IMR-90 (cell line): ENCODE results near the gene ASTN2. TPM values are rescaled to one million over a fixed set of nuclear protein-coding genes. Genes with fewer than 3 reads are reported as not detected.

Experiments
- ATAC-seq: fragments of 200-7000 bp; cut with Tn5 transposase; 2 replicates; pipeline ENCODE4 v1.9.1; 2020; ENCODE audit warnings: low read depth, mild to moderate bottlenecking, moderate library complexity
- BruUV-seq: library from RNA; stranded (reverse); fragments of 400-500 nt; replicated peaks from 2 replicates; lab custom pipeline; 2021; lab: Mats Ljungman, UMichigan
- CTCF ChIA-PET: fragments of 300-600 bp; formaldehyde crosslinking; extraction: SDS; loops from one replicate; lab custom pipeline; 2021; ENCODE audit warnings: antibody characterized with exemption; lab: Yijun Ruan, JAX
- POLR2A ChIA-PET: fragments of 300-600 bp; sonication (Branson Sonifier 250); formaldehyde crosslinking; loops from one replicate; lab custom pipeline; 2022; ENCODE audit warnings: antibody characterized with exemption; ENCODE audit not compliant: unreplicated experiment; lab: Charles Lee
- DNase-seq: peaks from one replicate; pipeline ENCODE4 v3.0.0; 2013
- H2AFZ ChIP-seq: replicated peaks from 2 replicates; pipeline ENCODE3; 2013; ENCODE audit warnings: low read length, mild to moderate bottlenecking; ENCODE audit not compliant: poor library complexity
- H2AK5ac ChIP-seq: 2 replicates; pipeline ENCODE4 v1.6.1; 2013; ENCODE audit warnings: low read depth, low read length, inconsistent platforms
- H2AK9ac ChIP-seq: replicated peaks from 2 replicates; pipeline ENCODE3; 2013; ENCODE audit warnings: mild to moderate bottlenecking, low read depth, low read length, moderate library complexity; ENCODE audit not compliant: poor library complexity
- H2BK120ac ChIP-seq: 2 replicates; pipeline ENCODE4 v1.6.1; 2013; ENCODE audit warnings: low read depth, low read length, inconsistent platforms
- H2BK15ac ChIP-seq: 3 replicates; pipeline ENCODE4 v1.6.1; 2013; ENCODE audit warnings: low read depth, low read length, inconsistent platforms
- H2BK20ac ChIP-seq: 2 replicates; pipeline ENCODE4 v1.6.1; 2013; ENCODE audit warnings: low read depth, mild to moderate bottlenecking, inconsistent platforms, low read length, moderate library complexity
- H2BK5ac ChIP-seq: 2 replicates; pipeline ENCODE4 v1.6.1; 2013; ENCODE audit warnings: mild to moderate bottlenecking, low read depth, low read length, inconsistent platforms; ENCODE audit not compliant: poor library complexity, severe bottlenecking
- H3K14ac ChIP-seq: replicated peaks from 2 replicates; pipeline ENCODE4 v1.6.1; 2013; ENCODE audit warnings: low read depth, low read length, inconsistent platforms
- H3K18ac ChIP-seq: 2 replicates; pipeline ENCODE4 v1.6.1; 2013; ENCODE audit warnings: low read depth, low read length, control low read depth
- H3K23ac ChIP-seq: 2 replicates; pipeline ENCODE4 v1.6.1; 2013; ENCODE audit warnings: low read depth, low read length, inconsistent platforms
- H3K27ac ChIP-seq: 2 replicates; pipeline ENCODE4 v1.5.1; 2013; ENCODE audit warnings: mild to moderate bottlenecking, control low read depth, low read length; ENCODE audit not compliant: insufficient read depth
- H3K27me3 ChIP-seq: 2 replicates; pipeline ENCODE4 v1.6.1; 2013; ENCODE audit warnings: low read length; ENCODE audit not compliant: control insufficient read depth, insufficient read depth
- H3K36me3 ChIP-seq: 2 replicates; pipeline ENCODE4 v1.6.1; 2013; ENCODE audit warnings: low read length, mixed read lengths; ENCODE audit not compliant: control insufficient read depth, insufficient read depth
- H3K4ac ChIP-seq: 2 replicates; pipeline ENCODE4 v1.6.1; 2013; ENCODE audit warnings: low read depth, low read length, inconsistent platforms
- H3K4me1 ChIP-seq: 2 replicates; pipeline ENCODE4 v1.6.1; 2013; ENCODE audit warnings: low read length, mixed read lengths; ENCODE audit not compliant: control insufficient read depth, insufficient read depth
- H3K4me2 ChIP-seq: 2 replicates; pipeline ENCODE4 v1.6.1; 2013; ENCODE audit warnings: low read depth, mild to moderate bottlenecking, control low read depth, low read length, moderate library complexity
- H3K4me3 ChIP-seq: 2 replicates; pipeline ENCODE4 v1.5.1; 2013; ENCODE audit warnings: low read depth, mild to moderate bottlenecking, control low read depth, low read length, moderate library complexity; ENCODE audit not compliant: insufficient read depth
- H3K56ac ChIP-seq: 2 replicates; pipeline ENCODE4 v1.6.1; 2013; ENCODE audit warnings: low read length, inconsistent platforms; ENCODE audit not compliant: insufficient read depth; ENCODE audit errors: extremely low read depth
- H3K79me1 ChIP-seq, 2 experiments: 2 replicates each; pipeline ENCODE4 v1.6.1; 2013; ENCODE audit warnings: low read length in 2 of 2, inconsistent platforms in 1 of 2, low read depth in 1 of 2
- H3K9ac ChIP-seq: 2 replicates; pipeline ENCODE4 v1.6.1; 2013; ENCODE audit warnings: low read depth, low read length, control low read depth
- H3K9me1 ChIP-seq: 2 replicates; pipeline ENCODE4 v1.6.1; 2013; ENCODE audit warnings: low read length, inconsistent platforms; ENCODE audit not compliant: insufficient read depth
- H3K9me3 ChIP-seq: 2 replicates; pipeline ENCODE4 v1.6.1; 2013; ENCODE audit warnings: low read length; ENCODE audit not compliant: control insufficient read depth, insufficient read depth
- H4K20me1 ChIP-seq: 2 replicates; pipeline ENCODE4 v1.6.1; 2013; ENCODE audit warnings: low read length, inconsistent platforms; ENCODE audit not compliant: insufficient read depth
- H4K5ac ChIP-seq: 2 replicates; pipeline ENCODE4 v1.6.1; 2013; ENCODE audit warnings: mild to moderate bottlenecking, low read depth, low read length, control low read depth
- H4K8ac ChIP-seq, 2 experiments: 2 replicates each; pipeline ENCODE4 v1.6.1; 2013; ENCODE audit warnings: low read depth in 2 of 2, low read length in 2 of 2, control low read depth in 1 of 2, inconsistent platforms in 1 of 2
- H4K91ac ChIP-seq: 2 replicates; pipeline ENCODE4 v1.6.1; 2013; ENCODE audit warnings: low read depth, low read length, inconsistent platforms; ENCODE audit not compliant: insufficient read depth
- BHLHE40 ChIP-seq: fragments of 150-350 bp; IDR thresholded peaks from 2 replicates; pipeline ENCODE4 v1.6.1; 2016; ENCODE audit warnings: mild to moderate bottlenecking, low read depth, low read length
- CEBPB ChIP-seq: IDR thresholded peaks from 2 replicates; pipeline ENCODE4 v1.6.1; 2012; ENCODE audit warnings: low read depth, low read length, improper control_type of control experiment
- CTCF ChIP-seq: conservative IDR thresholded peaks from 2 replicates; pipeline ENCODE4 v1.5.1; 2012; ENCODE audit warnings: mild to moderate bottlenecking, low read depth, low read length, improper control_type of control experiment
- ELK1 ChIP-seq: fragments of 150-350 bp; IDR thresholded peaks from 2 replicates; pipeline ENCODE4 v1.6.1; 2016; ENCODE audit warnings: low read depth, mild to moderate bottlenecking, low read length, moderate library complexity, borderline replicate concordance
- MAFK ChIP-seq: IDR thresholded peaks from 2 replicates; pipeline ENCODE4 v1.6.1; 2012; ENCODE audit warnings: low read depth, low read length, improper control_type of control experiment
- MAZ ChIP-seq: IDR thresholded peaks from 2 replicates; pipeline ENCODE4 v1.6.1; 2012; ENCODE audit warnings: low read depth, mild to moderate bottlenecking, low read length, improper control_type of control experiment, moderate library complexity, borderline replicate concordance
- MXI1 ChIP-seq: IDR thresholded peaks from 2 replicates; pipeline ENCODE4 v1.6.1; 2012; ENCODE audit warnings: low read depth, mild to moderate bottlenecking, low read length, moderate library complexity, borderline replicate concordance
- POLR2A ChIP-seq: IDR thresholded peaks from 2 replicates; pipeline ENCODE4 v1.6.1; 2012; ENCODE audit warnings: mild to moderate bottlenecking, low read depth, low read length
- RAD21 ChIP-seq: IDR thresholded peaks from 2 replicates; pipeline ENCODE4 v1.6.1; 2012; ENCODE audit warnings: low read length, improper control_type of control experiment
- RCOR1 ChIP-seq: IDR thresholded peaks from 2 replicates; pipeline ENCODE4 v1.6.1; 2012; ENCODE audit warnings: mild to moderate bottlenecking, low read length, improper control_type of control experiment; ENCODE audit not compliant: insufficient replicate concordance
- RFX5 ChIP-seq: IDR thresholded peaks from 2 replicates; pipeline ENCODE4 v1.8.0; 2012; ENCODE audit warnings: low read depth, mild to moderate bottlenecking, low read length, moderate library complexity
- USF2 ChIP-seq: fragments of 150-350 bp; IDR thresholded peaks from 2 replicates; pipeline ENCODE4 v1.6.1; 2017; ENCODE audit warnings: mild to moderate bottlenecking, antibody characterized with exemption, low read length, low read depth
- WGBS, 2 experiments: methylation state at CpG; one replicate each; pipeline versions ENCODE4 v1.1.5 to v1.1.7; 2013; ENCODE audit warnings: missing lambda C conversion rate in 2 of 2; ENCODE audit not compliant: insufficient read length in 1 of 2; ENCODE audit errors: extremely low coverage in 2 of 2; 5-methylcytosine and 5-hydroxymethylcytosine counted together
- dilution Hi-C: fragments of 300-500 bp; cut with HindIII; formaldehyde crosslinking; loops from one replicate; pipeline ENCODE4 v1.14.3; 2018; ENCODE audit warnings: low sequenced_read_pairs; ENCODE audit not compliant: unreplicated experiment
- in situ Hi-C: fragments of 300-500 bp; cut with MboI; formaldehyde crosslinking; loops from 3 replicates; pipeline ENCODE4 v1.14.3; 2019; ENCODE audit warnings: low sequenced_read_pairs, inconsistent platforms, mixed read lengths
- intact Hi-C: fragments of 100-400 bp; cut with micrococcal nuclease; formaldehyde crosslinking; loops from 2 replicates; pipeline ENCODE4 v1.10.0; 2022
- polyA plus RNA-seq, 3 experiments: library from polyadenylated mRNA; depleted of rRNA; stranded (reverse); fragments of >200 nt; gene quantifications; 2 replicates each; pipeline ENCODE4 v1.2.3, GENCODE V29; 2012; ENCODE audit warnings: low replicate concordance in 1 of 3
- total RNA-seq: library from RNA; depleted of rRNA; stranded (reverse); fragments of >200 nt; gene quantifications from 2 replicates; pipeline ENCODE4 v1.2.3, GENCODE V29; 2012

Gene ASTN2
- total and polyA plus RNA-seq, 2 of the 4 experiments (the other 2 are of a cell fraction), result 3.8 to 6.8 TPM

- H2BK15ac ChIP-seq, result no peak overlapping the region
- H3K4me3 ChIP-seq, result no peak overlapping the region
- no peak overlapping the region for H3K56ac ChIP-seq
- no peak overlapping the region for H2AFZ ChIP-seq
- H3K4me2 ChIP-seq, result no peak overlapping the region
- DNase-seq (no peak), ATAC-seq (no peak)
- peaks cover 3% of the 10 kb centered on the region; the same call in 1 of the 2 replicates for H3K9me3 ChIP-seq
- intact Hi-C loops (no loop called here), dilution Hi-C loops (no loop called here), in situ Hi-C loops (no loop called here)
- no peaks in the 10 kb centered on the region for H3K27me3 ChIP-seq
- H3K4ac ChIP-seq, result no peak overlapping the region
- no peak overlapping the region for H2BK20ac ChIP-seq
- TF ChIP-seq RFX5 (no peak), CTCF (no peak), MXI1 (no peak), POLR2A (no peak), MAFK (no peak), CEBPB (no peak), USF2 (no peak), RCOR1 (no peak), MAZ (no peak), RAD21 (no peak), BHLHE40 (no peak), ELK1 (no peak)
- H3K23ac ChIP-seq, result no peak overlapping the region
- H4K8ac ChIP-seq, result no peak overlapping the region
- BruUV-seq, result no TSS peak
- H4K5ac ChIP-seq, result no peak overlapping the region
- no CpG with 5 or more reads among the region's 5 CpGs for WGBS, 2 experiments
- H2BK5ac ChIP-seq, result no peak overlapping the region
- H3K9ac ChIP-seq, result no peak overlapping the region
- H3K27ac ChIP-seq, result no peak overlapping the region
- no peaks in the 10 kb centered on the region for H4K20me1 ChIP-seq
- H2AK5ac ChIP-seq, result no peak overlapping the region
- H3K18ac ChIP-seq, result no peak overlapping the region
- H3K4me1 ChIP-seq, result no peaks in the 10 kb centered on the region
- H3K9me1 ChIP-seq, result no peaks in the 10 kb centered on the region
- no peaks in the 10 kb centered on the region for H3K79me1 ChIP-seq
- no peak overlapping the region for H2AK9ac ChIP-seq
- POLR2A ChIA-PET, result no interaction called here
- H3K36me3 ChIP-seq, result no peaks in the 10 kb centered on the region
- no peak overlapping the region for H3K14ac ChIP-seq
- H2BK120ac ChIP-seq, result no peak overlapping the region
- CTCF ChIA-PET, result no interaction called here
- H4K91ac ChIP-seq, result no peak overlapping the region
These were observed 30.8 kb upstream of the ASTN2 start for GRCh38 chr9:117445631-117446030.
